GM19025 (cell line): ENCODE results near the gene SLC5A1.

Experiments used
- ATAC-seq: cut with Tn5 transposase; IDR thresholded peaks from one replicate; pipeline ENCODE4 v1.9.1; 2021; ENCODE audit warnings: mild to moderate bottlenecking, low read depth, moderate library complexity; ENCODE audit not compliant: unreplicated experiment

The SLC5A1 gene

DNA sequence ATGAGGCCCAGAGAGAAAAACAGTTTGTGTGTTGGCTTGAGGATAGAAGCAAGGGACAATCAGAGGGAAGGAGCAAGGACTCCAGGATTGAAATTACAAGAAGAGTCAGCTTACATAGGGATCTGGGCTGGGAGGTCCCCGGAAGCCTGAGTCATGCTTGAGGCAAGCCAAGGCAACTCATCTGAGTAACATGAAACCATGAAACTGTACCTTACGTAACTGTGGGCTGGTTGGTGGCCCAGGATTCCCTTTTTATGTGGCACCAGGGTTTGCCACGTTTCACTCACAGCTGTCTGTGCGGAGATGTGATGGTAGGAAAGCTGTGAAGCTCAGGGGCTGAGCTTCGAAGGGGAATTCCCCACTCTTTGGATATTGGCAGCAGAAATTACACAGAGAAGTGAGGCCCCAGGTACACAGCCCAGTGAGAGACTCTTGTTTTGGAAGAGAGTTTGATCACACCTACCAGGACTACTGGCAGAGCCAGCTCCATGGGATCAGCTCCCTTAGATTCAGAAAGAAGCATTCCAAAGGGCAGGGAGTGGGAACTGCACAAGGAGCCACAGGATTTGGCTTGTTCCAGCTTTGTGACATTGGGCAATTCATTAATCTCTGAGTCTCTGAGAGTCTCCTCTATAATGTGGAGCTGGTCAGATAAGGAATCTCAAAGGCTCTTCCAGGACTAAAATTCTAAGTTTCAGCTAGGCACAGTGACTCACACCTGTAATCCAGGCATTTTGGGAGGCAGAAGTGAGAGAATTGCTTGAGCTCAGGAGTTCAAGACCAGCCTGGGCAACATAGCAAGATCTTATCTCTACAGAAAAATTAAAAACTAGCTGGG, 7.8 kb downstream of the SLC5A1 start:
- ATAC-seq, result no peak

DNA sequence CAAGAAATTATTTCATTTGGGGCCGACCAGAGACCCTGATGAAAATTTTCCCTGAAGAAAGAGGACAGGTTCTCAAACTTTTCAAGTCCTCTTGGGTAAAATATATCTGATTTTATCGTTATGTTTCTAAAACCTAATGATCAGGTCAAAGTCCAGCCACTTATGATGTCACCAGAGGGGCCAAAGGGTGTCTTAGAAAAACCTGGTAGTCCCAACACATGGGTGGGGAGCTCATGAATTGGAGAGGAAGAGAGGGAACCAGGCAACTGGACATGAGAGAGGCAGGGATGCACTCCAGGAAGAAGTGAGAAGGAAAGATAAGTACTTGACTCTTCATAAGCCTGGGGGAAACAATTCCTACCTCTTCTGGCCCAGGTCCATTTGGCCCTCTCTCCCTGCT, 9.2 kb downstream of the SLC5A1 start:
- no peak for ATAC-seq

DNA sequence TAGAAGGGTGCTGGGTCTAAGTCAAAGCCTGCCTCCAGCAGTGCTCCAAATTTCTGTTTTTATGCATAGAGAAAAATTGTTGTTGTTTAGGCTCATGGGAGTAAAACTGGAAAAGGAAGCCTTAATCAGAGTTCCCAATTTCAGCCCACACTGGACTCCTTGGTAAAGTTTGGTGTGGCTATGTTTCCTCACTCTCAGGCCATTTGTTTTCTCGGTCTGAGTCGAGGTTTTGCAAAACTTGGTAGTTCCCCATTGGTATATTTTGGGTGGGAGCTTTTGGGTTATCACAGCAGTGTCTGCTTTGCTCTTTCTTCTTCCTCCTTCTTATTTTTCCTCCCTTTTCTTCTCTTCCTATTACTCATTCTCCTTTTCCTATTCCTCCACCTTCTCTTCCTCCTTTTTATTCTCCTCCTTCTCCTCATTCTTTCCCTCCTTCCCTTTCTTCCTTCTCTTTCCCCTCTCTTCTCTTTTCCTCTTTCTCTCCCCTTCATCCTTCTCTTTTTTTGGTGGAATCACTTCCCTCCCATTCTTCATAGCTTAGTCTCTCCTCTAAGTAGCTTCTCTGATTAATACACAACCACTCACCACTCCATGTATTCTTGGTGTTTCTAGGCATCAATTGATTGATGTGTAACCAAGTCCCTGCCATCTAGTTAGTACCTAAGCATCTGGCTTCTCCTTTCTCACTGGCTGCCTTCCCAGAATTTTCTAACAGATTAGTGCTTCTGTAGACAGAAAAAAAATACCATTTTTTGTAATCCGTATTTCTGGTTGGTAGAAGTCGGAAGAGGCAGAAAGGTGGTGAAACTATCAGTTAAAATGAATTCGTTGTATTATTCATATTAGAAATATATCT, 10.1 kb downstream of the SLC5A1 start:
- no peak for ATAC-seq

DNA sequence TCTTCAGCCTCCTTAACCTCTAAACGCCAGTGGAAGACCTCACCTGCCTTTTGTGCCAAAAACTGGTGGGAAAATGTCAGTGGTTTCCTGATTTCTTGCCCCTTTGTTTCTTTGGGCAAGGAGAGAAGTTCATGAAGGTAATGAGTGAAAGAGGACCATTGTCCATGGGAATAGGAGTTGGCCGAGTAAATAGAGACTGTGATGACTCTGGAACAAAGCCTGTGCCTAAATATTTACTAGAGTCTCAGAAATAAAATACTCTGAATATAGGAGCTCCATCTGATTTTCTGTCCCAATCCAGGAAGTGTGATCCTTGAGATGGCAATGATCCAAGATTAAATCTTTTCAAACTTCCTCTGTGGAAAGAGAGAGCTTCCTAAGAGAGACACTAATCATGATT, 12.0 kb downstream of the SLC5A1 start:
- no peak for ATAC-seq

DNA sequence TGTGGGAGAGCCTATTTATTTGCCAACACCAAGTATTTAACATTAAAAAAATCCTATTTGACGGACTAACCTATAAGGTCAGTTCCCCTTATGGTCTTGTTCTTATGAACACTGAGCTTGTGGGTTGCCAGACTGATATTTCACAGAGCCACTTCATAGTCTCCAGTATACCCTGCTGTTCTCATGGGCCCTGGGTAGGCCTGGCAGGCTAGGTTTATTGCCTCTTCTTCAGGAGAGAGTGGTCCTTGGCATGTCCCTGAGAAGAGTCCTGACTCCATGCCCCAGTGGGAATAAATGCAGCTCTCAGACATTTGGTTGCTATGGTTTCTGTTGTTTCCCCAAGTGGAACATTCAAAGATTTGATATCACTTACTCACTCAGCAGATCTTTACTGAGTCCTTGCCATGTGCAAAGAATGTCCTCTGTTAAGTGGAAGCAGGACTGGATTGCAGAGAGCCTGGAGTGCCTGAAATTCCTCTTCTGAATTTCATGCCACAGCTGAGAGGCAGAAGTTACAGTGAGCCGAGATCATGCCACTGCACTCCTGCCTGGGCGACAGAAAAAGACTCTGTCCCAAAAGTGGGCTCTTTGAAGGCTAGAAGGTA, 15.7 kb downstream of the SLC5A1 start:
- no peak for ATAC-seq

DNA sequence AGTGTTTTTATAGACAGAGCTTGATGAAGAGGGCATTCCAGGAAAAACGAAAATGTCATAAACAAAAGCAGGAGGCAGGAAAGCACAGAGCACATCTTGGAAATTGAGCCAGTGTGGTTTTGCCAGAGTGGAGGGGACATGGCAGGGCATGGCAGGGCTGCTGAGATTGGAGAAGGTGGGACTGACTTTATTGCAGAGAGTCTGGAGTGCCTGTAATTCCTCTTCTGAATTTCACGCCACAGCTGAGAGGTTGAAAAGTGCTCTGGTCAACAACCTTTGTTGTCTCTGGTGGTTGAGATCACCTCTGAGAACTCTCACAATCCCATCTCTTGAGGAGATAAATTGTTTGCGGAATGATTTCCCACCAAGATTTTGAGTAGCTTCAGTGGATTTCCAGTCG, 16.4 kb downstream of the SLC5A1 start:
- no peak for ATAC-seq

DNA sequence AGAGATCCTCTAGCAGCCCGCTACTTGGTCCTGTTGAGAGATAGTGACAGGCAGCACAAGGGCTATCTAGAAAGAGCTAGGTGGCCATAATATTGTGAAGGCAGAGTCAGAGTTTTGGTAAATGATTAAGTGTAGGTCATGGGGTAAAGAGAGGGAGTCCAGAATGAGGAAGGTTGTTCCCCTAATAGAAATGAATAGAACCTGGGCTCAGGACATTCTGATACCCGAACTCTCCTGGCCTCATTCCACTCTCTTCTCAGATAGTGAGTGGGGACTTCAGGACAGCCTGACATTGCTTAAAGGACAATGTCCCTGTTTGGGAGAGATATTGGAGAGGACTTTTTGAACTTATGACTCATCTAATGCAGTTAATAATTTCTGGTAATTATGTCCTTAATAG, 20.6 kb downstream of the SLC5A1 start:
- no peak for ATAC-seq

DNA sequence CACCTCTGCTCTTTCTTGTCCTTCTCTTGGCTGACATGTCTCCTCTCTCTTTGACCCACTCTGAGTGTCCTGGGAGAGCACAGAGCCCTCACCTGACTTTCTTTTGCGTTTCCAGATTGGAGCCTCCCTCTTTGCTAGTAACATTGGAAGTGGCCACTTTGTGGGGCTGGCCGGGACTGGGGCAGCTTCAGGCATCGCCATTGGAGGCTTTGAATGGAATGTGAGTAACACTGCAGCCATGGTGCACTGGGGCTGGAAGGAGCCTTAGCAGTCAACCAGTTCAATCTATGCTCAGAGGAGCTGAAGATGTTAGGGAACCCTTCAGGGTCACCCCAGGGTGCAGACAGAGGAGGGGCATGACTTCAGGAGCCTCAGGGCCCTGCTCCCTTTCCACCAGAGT, 23.8 kb downstream of the SLC5A1 start:
- ATAC-seq, result no peak

DNA sequence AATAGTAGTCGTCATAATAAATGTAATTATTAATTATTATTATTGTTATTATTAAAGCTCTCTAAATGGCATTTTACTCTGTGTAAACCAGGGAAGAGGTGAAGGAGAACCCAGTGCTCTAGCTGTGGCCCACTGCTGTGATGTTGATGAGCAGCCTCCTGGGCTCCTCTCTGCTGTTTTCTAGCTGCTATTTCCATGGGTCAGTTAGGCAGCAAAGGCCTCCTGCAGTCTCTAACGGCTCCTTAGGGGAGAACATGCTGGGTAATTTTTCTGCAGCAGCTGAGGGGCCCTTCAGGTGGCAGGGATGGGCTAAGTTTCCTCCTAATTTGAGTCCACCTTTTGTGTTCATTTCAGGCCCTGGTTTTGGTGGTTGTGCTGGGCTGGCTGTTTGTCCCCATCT, 24.6 kb downstream of the SLC5A1 start:
- no peak for ATAC-seq

DNA sequence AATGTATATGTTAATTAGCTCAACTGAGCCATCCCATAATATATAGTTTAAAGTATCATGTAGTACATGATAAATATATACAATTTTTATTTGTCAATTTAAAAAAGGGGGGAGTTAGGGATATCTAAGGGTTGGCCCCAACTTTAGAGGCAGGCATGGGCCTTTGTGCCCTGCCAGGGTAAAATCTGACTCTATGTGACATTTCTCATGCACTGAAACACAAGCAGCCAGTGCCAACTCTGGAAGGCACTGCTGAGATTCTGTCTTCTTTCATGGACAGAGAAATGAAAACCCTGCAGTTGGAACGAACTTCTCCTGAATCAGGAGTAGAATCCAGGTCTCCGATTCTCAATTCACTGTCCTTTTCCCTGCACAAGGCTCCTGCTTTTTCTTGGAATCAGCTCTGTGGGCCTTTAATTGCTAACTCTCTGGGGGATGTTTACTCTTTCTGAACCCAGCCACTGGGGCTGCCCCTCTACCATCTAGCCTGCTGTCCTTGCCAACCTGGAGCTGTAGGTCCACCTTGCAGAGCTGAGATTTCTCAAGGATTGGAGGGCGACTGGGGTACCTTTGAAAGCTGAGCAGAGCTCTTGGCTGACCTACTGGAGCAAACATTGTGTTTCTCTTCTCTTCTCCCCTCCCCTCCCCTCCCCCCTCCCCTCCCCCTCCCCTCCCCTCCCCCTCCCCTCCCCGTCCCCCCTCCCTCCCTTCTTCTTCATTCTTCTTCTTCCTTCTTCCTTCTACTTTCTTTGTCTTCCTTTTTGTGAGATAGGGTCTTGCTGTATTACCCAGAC, 26.7 kb downstream of the SLC5A1 start:
- ATAC-seq, result no peak

DNA sequence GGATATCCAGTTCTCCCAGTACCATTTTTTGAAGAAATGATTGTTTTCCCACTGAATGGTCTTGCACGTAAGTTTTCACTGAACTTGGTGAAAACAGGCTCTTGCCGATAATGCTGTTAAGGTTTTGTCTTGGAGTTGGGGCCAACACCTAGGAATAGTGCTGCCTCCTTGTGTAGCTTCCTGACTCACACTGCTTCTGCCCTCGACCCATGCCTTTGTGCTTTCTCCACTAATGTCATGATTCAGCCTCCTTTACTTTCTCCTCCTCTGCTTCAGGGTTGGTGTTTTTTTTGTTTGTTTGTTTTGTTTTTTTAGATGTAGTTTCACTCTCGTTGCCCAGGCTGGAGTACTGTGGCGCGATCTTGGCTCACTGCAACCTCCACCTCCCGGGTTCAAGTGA, 30.2 kb downstream of the SLC5A1 start:
- ATAC-seq, result no peak

DNA sequence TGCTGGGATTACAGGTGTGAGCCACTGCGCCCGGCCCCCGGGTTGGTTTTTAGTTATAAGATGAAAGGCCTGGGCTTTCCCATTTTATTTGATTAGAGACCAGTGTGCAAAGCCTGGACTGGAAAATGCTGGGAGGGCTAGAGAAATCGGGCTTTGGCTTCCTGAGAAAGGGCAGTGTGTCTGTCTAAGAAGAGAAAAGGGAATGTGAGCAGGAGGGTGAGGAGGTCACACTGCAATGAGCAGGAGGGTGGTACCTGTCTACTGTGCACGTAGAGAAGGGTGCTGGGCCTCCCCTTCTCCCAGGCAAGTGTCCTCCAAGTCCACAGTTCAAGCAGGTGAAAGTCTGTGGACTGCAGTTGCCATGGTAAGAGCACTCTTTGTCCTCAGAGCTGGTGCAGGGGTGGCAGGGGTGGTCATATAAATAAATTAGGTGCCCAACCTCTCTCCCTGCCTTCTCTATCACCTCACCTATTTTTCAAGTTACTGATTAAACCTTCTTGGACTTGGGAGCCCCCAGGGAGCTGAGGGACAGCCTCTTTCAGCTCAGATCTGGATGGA, 30.8 kb downstream of the SLC5A1 start:
- ATAC-seq, result no peak

DNA sequence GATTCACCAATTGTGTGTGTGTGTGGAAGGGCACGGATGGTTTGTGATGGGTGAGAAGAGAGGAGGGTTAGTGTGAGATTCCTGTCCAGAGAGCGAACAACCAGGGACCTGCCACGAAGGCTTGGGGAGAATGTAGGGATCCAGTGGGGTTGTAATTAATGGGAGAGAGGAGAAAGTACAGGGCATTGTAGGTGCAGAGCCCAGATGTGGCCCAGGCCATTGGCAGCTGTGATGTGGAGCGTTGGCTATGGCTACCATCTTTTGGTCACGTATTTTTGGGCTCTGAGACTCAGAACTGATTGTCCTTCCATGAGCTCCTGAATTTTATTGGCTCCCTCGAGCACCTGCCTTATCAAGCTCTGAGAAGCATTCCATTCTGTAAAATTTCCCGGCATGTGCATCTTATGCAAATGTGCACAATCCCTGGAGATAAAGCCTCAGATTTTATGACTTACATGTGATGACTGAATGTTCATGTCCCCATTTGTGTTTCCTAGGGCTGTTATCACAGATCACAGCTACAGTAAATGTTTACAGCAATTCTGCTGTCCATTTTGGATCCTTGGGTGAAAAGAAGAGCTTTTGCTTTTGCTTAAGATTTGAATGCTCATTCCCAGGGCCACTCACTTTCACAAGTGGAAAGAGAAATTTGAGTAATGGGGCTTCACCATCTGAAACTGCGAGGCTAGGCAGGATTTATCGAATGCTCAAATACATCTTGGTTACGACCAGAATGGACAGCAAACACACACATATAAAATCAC, 33.1 kb downstream of the SLC5A1 start:
- ATAC-seq, result no peak

DNA sequence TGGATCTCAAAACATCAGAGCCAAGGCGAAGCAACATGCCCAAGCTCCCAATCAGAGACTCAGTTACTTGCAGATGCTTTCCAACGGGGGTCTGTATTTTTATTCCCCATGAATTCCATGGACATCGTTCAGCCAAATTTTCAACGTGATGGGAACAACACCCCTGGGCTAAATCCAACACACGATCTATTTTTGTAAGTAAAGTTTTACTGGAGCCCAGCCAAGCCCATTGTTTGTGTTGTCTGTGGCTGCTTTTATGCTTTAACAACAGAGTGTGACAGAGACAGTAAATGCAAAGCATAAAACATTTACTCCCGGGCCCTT, 33.7 kb downstream of the SLC5A1 start:
- no peak for ATAC-seq

DNA sequence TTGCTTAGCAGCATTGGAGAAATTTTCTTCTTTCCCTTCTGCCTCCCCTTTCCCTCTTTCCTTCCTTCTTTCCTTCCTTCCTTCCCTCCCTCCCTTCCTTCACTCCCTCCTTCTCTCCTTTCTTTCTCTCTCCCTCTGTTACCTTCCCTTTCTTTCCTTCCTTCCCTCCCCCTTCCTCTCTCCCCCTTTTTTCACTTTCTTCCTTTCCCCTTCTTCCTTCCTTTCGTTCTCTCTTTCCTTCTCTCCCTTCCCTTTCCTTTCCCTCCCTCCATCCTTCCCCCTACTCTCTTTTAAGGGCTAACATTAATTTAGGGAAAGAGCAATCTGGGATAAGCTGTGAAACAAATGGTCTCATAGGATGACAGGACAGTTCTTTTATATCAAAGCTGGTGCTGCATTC, 34.1 kb downstream of the SLC5A1 start:
- ATAC-seq, result no peak

DNA sequence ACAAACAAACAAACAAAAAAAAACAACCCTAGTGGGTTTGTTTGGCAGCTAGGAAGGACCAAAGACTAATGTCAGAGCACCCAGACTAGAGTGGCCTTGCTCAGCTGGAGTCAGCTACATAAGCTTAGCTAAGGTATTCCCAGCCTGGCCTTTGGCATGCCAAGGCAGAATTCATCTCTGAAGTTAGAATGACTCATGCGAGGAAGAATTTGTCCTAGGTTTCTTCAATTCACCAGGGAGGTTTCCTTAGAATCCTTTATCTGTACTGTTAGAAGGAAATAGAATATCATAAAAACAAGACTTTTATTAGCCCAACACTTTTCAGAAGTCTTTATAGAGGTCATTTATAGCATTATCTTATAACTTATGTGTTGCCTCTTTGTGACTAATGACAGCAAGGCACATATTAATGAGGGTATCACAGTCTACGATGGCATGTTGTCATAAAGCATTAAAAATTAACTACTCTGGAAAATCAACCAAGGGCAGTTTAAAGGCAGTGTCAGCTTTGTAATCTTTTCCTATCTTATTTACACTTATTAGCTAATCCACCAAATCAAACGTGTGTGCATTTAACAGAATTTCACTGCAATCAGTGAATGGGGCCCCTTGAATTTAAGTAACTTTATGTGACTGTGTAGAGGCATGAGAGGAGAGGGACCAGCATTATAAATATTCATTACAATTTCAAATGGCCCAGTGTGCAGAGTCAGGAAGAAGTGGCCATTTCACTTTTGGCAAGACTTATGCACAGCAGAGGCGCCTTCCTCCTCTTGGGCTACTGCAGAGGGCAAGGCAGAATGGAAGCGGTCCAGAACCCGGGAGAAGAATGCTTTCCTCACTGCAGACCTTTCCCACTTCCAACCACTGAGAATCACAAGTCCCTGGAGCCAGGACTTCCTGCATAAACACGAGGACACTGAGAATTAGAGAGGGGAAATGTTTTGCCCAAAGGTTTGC, 36.3 kb downstream of the SLC5A1 start:
- ATAC-seq, result no peak

DNA sequence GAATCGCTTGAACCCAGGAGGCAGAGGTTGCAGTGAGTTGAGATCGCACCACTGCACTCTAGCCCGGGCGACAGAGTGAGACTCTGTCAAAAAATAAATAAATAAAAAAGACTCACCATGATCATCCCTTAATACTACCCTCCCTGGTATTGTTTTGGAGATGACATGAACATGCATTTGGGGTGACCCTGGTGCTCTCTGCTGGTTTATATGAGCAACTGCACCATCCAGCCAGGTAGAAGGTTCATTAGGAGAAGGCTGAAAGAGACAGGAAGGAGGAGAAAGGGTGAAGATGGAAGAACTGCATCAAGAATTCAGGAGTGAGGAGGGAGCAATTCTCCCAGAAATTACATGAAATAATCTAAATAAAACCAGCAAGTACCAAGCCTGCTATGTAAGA, 37.8 kb downstream of the SLC5A1 start:
- ATAC-seq, result no peak

DNA sequence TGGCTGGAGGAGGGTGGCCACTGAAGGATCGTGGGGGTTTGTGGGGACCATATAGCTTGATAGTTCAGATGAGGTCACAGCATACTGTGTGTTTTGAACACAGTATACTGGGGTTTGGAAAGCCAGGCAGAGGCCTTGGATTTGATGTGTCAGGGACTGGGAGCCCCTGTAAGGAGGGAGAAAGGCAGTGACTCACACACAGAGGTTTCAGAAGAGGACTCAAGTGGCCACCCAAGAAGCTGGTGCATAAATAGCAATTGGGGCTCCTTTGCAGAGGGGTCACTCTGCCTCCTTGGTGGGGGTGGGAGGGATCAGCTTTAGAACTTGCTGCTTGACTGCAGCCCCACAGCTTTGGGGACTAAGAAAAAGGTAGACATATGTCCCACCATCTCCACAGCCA, 39.3 kb downstream of the SLC5A1 start:
- ATAC-seq, result no peak

DNA sequence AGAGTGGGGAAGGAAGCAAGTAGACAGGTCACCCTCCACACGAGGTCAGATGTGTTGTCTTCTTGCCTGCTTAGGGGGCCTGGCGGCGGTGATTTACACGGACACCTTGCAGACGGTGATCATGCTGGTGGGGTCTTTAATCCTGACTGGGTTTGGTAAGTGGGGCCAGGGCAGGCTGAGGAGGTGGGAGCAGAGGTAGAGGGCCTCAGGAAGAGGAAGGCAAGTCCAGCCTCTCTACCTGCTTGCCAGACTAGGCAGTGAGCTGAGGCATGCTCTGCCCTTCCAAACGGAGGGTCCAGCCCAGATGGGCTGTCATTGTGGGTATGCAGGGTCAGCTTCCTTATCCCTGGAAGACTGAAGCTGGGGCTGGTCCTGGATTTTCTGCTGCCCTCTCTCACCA, 39.9 kb downstream of the SLC5A1 start:
- no peak for ATAC-seq
